T-helper 17 cell (primary cell): ENCODE data around the gene PLEKHM3. TPM values are rescaled to one million over a fixed set of nuclear protein-coding genes. Genes with fewer than 3 reads are reported as not detected.

ENCODE experiments used
- ATAC-seq: fragments of 150-1000 bp; cut with Tn5 transposase; 2 replicates; pipeline ENCODE4 v1.10.0; 2021; ENCODE audit warnings: mild to moderate bottlenecking, moderate library complexity
- DNase-seq, 3 donors: peaks; one replicate each; pipeline versions ENCODE4 v3.0.0 to v3.0.0-alpha.2; 2020 to 2021
- H3K9me3 ChIP-seq: one replicate; pipeline ENCODE4 v1.7.0; 2013; ENCODE audit warnings: low read length, mild to moderate bottlenecking; ENCODE audit not compliant: control insufficient read depth, poor library complexity, severe bottlenecking
- H3K27ac Mint-ChIP-seq: one replicate; pipeline ENCODE4 v1.8.0; 2022; ENCODE audit warnings: mild to moderate bottlenecking, moderate library complexity, mixed read lengths
- H3K27me3 Mint-ChIP-seq: one replicate; pipeline ENCODE4 v1.8.0; 2022; ENCODE audit warnings: mixed read lengths
- H3K36me3 Mint-ChIP-seq: one replicate; pipeline ENCODE4 v1.8.0; 2022; ENCODE audit warnings: low read depth, mixed read lengths
- H3K4me1 Mint-ChIP-seq: one replicate; pipeline ENCODE4 v1.8.0; 2022; ENCODE audit warnings: mild to moderate bottlenecking, mixed read lengths
- H3K4me3 Mint-ChIP-seq: one replicate; pipeline ENCODE4 v1.8.0; 2022; ENCODE audit warnings: mild to moderate bottlenecking, moderate library complexity, mixed read lengths
- total RNA-seq, 4 donors: library from RNA in 2 of 4; stranded (reverse) in 2 of 4; gene quantifications; one replicate each; pipeline ENCODE4 v1.2.3 and lab custom pipeline; 2022 to 2026

Gene PLEKHM3
- total RNA-seq, 2 donors from 2014 or later, result 14.3 to 14.4 TPM

- Mint-ChIP-seq H3K27ac (no peak overlapping the region), H3K4me3 (no peak overlapping the region), H3K27me3 (peaks cover 42% of the 10 kb centered on the region), H3K4me1 (peaks cover 2% of the 10 kb centered on the region), H3K36me3 (peaks cover 3% of the 10 kb centered on the region)
- H3K9me3 ChIP-seq, result no peaks in the 10 kb centered on the region
- ATAC-seq (no peak), DNase-seq (no peak)
These were observed 238.3 kb downstream of the PLEKHM3 start for GRCh38 chr2:207787017-207787416.

GRCh38 chr2:207784898-207785297 lies 240.4 kb downstream of the PLEKHM3 start:
- no peak for DNase-seq
- H3K27ac Mint-ChIP-seq, result no peak overlapping the region
- H3K27me3 Mint-ChIP-seq, result peaks cover 36% of the 10 kb centered on the region
- no peaks in the 10 kb centered on the region for H3K36me3 Mint-ChIP-seq
- H3K4me1 Mint-ChIP-seq, result peaks cover 2% of the 10 kb centered on the region
- ATAC-seq, result no peak
- H3K9me3 ChIP-seq, result no peaks in the 10 kb centered on the region
- no peak overlapping the region for H3K4me3 Mint-ChIP-seq

- peaks cover 44% of the 10 kb centered on the region for H3K27me3 Mint-ChIP-seq
- H3K4me1 Mint-ChIP-seq, result peaks cover 2% of the 10 kb centered on the region
- H3K27ac Mint-ChIP-seq, result no peak overlapping the region
- no peak for ATAC-seq
- H3K36me3 Mint-ChIP-seq, result no peaks in the 10 kb centered on the region
- no peak overlapping the region for H3K4me3 Mint-ChIP-seq
- no peak for DNase-seq
- H3K9me3 ChIP-seq, result no peaks in the 10 kb centered on the region
These were observed 241.8 kb downstream of the PLEKHM3 start for GRCh38 chr2:207783514-207783913.

DNA sequence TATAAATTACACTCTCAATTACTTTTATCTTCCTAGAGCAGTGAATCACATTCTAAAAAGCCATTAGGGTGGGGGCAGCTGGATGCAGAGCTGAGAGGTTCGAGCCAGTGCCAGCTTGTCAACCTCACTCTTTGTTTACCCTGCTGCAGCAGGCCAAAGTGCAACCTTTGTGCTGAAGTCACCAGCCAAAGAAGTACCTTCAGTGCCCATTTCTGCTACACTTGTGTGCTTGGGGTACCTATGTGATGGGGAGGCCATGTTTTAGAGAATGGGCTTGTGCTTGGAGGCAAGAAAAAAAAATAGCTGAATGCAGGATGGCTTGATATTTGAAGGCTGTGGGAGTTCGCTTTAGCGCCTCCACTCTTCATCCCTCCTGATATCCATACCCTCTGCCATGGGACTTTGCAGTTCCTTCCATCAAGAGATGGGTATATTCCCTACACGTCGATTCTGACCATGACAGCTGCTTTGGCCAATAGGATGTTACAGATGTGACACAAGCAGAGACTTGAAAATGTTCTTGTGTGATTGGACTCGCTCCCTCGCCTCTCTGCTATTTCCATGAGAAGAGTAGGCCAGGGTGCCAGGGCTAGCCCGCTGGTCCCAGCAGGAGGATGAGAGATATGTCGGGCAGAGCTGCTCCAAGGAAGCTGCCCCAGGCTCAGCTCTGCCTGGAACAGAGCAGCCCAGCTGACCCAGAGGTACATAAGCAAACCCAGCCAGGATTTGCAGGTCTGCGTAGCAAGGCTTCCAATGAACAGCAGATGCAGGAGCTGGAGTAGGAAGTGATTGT lies 242.9 kb downstream of the PLEKHM3 start:
- no peaks in the 10 kb centered on the region for H3K9me3 ChIP-seq
- H3K27me3 Mint-ChIP-seq, result peaks cover 39% of the 10 kb centered on the region
- H3K4me1 Mint-ChIP-seq, result peaks cover 2% of the 10 kb centered on the region
- ATAC-seq (no peak), DNase-seq (no peak)
- H3K27ac Mint-ChIP-seq, result no peak overlapping the region
- H3K4me3 Mint-ChIP-seq, result no peak overlapping the region
- H3K36me3 Mint-ChIP-seq, result no peaks in the 10 kb centered on the region

DNA sequence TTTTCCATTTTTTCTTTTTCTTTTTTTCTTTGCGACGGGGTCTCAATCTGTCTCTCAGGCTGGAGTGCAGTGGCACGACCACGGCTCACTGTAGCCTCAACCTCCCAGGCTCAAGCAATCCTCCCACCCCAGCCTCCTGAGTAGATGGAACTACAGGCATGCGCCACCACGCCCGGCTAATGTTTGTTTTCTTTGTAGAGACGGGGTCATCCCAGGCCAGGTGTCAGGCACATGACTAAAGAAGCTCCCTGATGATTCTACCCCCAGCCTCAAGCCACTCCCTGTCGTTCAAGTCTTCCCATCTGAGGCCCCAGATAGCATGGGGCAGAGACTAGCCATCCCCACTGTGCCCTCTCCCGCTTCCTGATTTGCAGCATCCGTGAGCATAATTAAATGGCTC lies 245.8 kb downstream of the PLEKHM3 start:
- no peaks in the 10 kb centered on the region for H3K9me3 ChIP-seq
- no peak for ATAC-seq
- H3K27me3 Mint-ChIP-seq, result peaks cover 29% of the 10 kb centered on the region
- no peak for DNase-seq
- H3K4me1 Mint-ChIP-seq, result peaks cover under 1% of the 10 kb centered on the region
- H3K36me3 Mint-ChIP-seq, result no peaks in the 10 kb centered on the region
- no peak overlapping the region for H3K4me3 Mint-ChIP-seq
- no peak overlapping the region for H3K27ac Mint-ChIP-seq

DNA sequence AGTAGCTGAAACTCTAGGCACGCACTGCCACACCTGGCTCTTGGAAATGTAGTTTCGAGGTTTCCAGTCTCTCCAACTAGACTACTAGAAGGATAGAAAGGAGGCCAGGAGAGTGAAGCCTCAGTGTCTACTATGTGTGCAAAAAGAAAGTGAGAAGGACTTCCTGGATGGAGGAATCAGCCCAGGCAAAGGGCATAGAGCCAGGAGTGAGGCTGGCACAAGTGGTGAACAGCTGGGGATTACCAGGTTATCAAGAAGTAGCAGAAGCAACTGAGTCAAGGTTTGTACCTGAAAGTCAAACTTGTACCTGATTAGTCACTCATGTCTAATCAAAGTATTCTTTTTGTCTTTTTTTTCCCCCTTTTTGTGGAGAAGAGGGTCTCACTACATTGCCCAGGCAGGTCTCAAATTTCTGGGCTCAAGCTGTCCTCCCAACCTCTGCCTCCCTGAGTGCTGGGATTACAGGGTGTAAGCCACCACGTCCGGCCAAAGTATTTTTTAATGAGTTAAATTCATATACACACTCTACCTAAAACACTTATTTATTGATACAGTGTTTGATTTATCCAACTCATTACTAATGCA lies 246.9 kb downstream of the PLEKHM3 start:
- H3K9me3 ChIP-seq, result no peaks in the 10 kb centered on the region
- H3K27me3 Mint-ChIP-seq, result peaks cover 27% of the 10 kb centered on the region
- H3K4me1 Mint-ChIP-seq, result no peaks in the 10 kb centered on the region
- no peak overlapping the region for H3K4me3 Mint-ChIP-seq
- DNase-seq, result no peak
- H3K27ac Mint-ChIP-seq, result no peak overlapping the region
- no peaks in the 10 kb centered on the region for H3K36me3 Mint-ChIP-seq
- no peak for ATAC-seq

DNA sequence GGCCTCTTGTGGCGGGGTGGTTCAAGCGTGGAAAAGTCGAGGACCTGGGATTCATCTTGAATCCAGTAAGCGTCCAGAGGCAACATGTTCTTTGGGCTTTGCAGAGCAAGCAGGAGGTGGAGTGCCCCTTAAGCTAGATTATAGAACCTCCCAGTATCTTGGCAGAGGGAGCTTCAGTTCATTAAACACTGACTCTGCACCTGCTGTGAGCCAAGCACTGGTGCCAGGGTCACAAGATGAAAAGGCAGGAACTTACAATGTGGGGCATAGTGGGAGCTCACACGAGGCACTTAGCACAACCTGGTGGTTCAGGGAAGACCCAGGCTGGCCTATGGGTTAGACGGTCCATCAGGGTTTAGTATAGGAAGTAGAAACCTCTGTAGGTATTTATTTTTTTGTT lies 248.2 kb downstream of the PLEKHM3 start:
- Mint-ChIP-seq H3K4me3 (no peak overlapping the region), H3K36me3 (no peaks in the 10 kb centered on the region), H3K27ac (no peak overlapping the region), H3K4me1 (no peaks in the 10 kb centered on the region), H3K27me3 (peaks cover 19% of the 10 kb centered on the region)
- DNase-seq, result no peak
- no peaks in the 10 kb centered on the region for H3K9me3 ChIP-seq
- ATAC-seq, result no peak

DNA sequence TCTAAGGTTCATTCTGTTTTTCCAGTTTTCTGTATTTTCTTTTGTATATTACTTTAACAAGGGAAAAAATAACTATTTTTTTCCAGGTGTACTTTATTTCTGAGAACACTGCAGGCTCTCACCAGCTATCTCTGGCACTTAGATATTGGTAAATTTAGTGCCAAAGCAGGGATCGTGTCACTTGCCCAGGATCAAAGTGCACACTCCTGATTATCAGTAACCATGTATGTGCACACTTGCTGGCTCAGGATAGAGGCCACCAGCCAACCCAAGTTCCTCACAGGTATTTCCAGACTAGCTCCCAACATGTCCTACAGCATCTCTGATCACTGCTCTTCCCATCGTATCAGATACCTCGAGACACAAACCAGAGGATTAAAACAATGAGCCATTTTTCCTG lies 249.9 kb downstream of the PLEKHM3 start:
- DNase-seq (no peak), ATAC-seq (no peak)
- H3K9me3 ChIP-seq, result no peaks in the 10 kb centered on the region
- peaks cover 14% of the 10 kb centered on the region for H3K27me3 Mint-ChIP-seq
- peaks cover 5% of the 10 kb centered on the region for H3K4me1 Mint-ChIP-seq
- H3K27ac Mint-ChIP-seq, result no peak overlapping the region
- no peaks in the 10 kb centered on the region for H3K36me3 Mint-ChIP-seq
- no peak overlapping the region for H3K4me3 Mint-ChIP-seq

- Mint-ChIP-seq H3K27ac (no peak overlapping the region), H3K27me3 (no peaks in the 10 kb centered on the region), H3K4me1 (peaks cover 13% of the 10 kb centered on the region), H3K4me3 (no peak overlapping the region), H3K36me3 (no peaks in the 10 kb centered on the region)
- DNase-seq, result no peak
- no peak for ATAC-seq
- H3K9me3 ChIP-seq, result no peaks in the 10 kb centered on the region
These were observed 252.5 kb downstream of the PLEKHM3 start for GRCh38 chr2:207772844-207773205.

DNA sequence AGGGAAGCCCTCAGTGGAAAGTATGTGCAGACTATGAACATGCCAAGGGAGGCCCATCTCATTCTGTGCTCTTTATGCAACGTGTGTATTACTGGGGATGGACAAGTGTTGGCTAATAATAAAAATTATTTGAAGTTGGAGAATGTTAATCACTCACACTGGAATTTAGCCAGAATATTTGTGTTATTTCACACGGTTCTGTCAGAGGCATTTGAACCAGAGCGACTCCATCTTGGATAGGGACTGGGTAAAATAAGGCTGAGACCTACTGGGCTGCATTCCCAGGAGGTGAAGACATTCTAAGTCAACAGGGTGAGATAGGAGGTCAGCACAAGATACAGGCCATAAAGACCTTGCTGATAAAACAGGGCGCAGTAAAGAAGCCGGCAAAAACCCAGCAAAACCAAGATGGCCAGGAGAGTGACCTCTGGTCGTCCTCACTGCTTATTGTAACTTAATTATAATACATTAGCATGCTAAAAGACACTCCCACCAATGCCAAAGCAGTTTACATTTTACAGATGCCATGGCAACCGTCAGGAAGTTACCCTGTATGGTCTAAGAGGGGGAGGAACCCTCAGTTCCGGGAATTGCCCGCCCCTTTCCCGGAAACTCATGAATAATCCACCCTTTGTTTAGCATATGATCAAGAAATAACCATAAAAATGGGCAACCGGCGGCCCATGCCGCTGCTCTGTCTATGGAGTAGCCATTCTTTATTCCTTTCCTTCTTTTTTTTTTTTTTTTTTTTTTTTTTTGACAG lies 253.1 kb downstream of the PLEKHM3 start:
- no peak for ATAC-seq
- Mint-ChIP-seq H3K4me1 (peaks cover 18% of the 10 kb centered on the region), H3K36me3 (peaks cover under 1% of the 10 kb centered on the region), H3K27ac (no peak overlapping the region), H3K4me3 (no peak overlapping the region), H3K27me3 (peaks cover 5% of the 10 kb centered on the region)
- no peaks in the 10 kb centered on the region for H3K9me3 ChIP-seq
- no peak for DNase-seq

DNA sequence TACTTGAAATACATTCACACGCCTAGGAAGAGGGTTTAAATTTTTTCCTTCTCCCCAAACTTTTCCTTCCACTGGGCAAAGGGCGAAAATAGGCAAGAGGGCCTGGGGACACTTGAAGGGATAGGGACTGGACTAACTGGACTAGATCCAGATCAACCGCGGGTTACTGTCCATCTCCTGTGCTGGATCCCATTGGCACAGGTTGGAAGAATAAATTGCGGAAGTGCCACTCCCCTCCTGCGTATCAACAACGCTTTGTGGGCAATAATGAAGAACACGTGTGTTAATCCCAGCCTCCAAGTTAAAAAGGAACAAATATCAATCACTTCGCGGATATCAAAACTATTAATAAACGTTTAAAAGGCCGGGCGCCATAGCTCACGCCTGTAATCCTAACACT lies 253.9 kb downstream of the PLEKHM3 start:
- Mint-ChIP-seq H3K36me3 (peaks cover 2% of the 10 kb centered on the region), H3K27ac (no peak overlapping the region), H3K4me1 (peaks cover 23% of the 10 kb centered on the region), H3K27me3 (peaks cover 9% of the 10 kb centered on the region), H3K4me3 (peak overlapping the region; percentile 94)
- no peak for DNase-seq
- no peak for ATAC-seq
- no peaks in the 10 kb centered on the region for H3K9me3 ChIP-seq
